OCI-LY3 (cell line): ENCODE measurements around the gene CTAG2.

Experiments used
- EZH2phosphoT487 ChIP-seq: fragments of 200-600 bp; shearing (Covaris generic); IDR thresholded peaks from 2 replicates; pipeline ENCODE4 v1.6.1; 2018; ENCODE audit warnings: antibody characterized with exemption, mixed run types, low read depth
- TF ChIP-seq, protein P1 (sequence below): fragments of 200-600, 300-600 bp; sonication (generic); IDR thresholded peaks from 2 replicates; pipeline ENCODE4 v1.5.1; 2014; ENCODE audit warnings: antibody characterized with exemption, low read length, low read depth

GRCh38 chrX:154602226-154602625 lies 51.2 kb downstream of the CTAG2 start:
- TF ChIP-seq, protein P1, sequence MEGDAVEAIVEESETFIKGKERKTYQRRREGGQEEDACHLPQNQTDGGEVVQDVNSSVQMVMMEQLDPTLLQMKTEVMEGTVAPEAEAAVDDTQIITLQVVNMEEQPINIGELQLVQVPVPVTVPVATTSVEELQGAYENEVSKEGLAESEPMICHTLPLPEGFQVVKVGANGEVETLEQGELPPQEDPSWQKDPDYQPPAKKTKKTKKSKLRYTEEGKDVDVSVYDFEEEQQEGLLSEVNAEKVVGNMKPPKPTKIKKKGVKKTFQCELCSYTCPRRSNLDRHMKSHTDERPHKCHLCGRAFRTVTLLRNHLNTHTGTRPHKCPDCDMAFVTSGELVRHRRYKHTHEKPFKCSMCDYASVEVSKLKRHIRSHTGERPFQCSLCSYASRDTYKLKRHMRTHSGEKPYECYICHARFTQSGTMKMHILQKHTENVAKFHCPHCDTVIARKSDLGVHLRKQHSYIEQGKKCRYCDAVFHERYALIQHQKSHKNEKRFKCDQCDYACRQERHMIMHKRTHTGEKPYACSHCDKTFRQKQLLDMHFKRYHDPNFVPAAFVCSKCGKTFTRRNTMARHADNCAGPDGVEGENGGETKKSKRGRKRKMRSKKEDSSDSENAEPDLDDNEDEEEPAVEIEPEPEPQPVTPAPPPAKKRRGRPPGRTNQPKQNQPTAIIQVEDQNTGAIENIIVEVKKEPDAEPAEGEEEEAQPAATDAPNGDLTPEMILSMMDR = no peak
- TF ChIP-seq EZH2phosphoT487 = no peak
